HepG2 (cell line): ENCODE results near the gene EEFSEC.

Experiments used
- CREB1 ChIP-seq, 2 experiments: fragments of 450-650 bp in 1 of 2; IDR thresholded peaks; 2 replicates each; pipeline ENCODE4 v1.6.1; 2016 to 2017; ENCODE audit warnings: control low read depth in 1 of 2, mild to moderate bottlenecking in 1 of 2, missing compliant biosample characterization in 1 of 2, missing genetic modification characterization in 1 of 2
- CTCF ChIP-seq: sonication (generic); formaldehyde crosslinking; IDR thresholded peaks from 2 replicates; pipeline ENCODE4 v1.5.0; 2020; ENCODE audit warnings: mild to moderate bottlenecking, missing genetic modification reagents, moderate library complexity
- FOXK1 ChIP-seq: sonication (generic); formaldehyde crosslinking; IDR thresholded peaks from 2 replicates; pipeline ENCODE4 v1.4.0; 2020; ENCODE audit warnings: low read depth, missing genetic modification reagents, borderline replicate concordance
- GABPA ChIP-seq, 2 experiments: IDR thresholded peaks; 2 replicates each; pipeline ENCODE4 v1.6.1; 2011 to 2016; ENCODE audit warnings: low read depth in 2 of 2, low read length in 1 of 2, missing biosample characterization in 1 of 2, missing genetic modification characterization in 1 of 2
- POLR2AphosphoS2 ChIP-seq: IDR thresholded peaks from 2 replicates; pipeline ENCODE4 v1.6.1; 2011; ENCODE audit warnings: low read depth, low read length, improper control_type of control experiment
- SAP130 ChIP-seq: IDR thresholded peaks from 2 replicates; pipeline ENCODE4 v1.6.1; 2016; ENCODE audit warnings: low read depth
- SMAD3 ChIP-seq: sonication (generic); formaldehyde crosslinking; IDR thresholded peaks from 2 replicates; pipeline ENCODE4 v1.4.0; 2020; ENCODE audit warnings: missing genetic modification reagents
- SP2 ChIP-seq: sonication (generic); formaldehyde crosslinking; IDR thresholded peaks from 2 replicates; pipeline ENCODE4 v1.5.1; 2020; ENCODE audit warnings: mild to moderate bottlenecking, missing genetic modification reagents
- ZNF24 ChIP-seq: fragments of 450-650 bp; IDR thresholded peaks from 2 replicates; pipeline ENCODE4 v1.6.1; 2017; ENCODE audit warnings: antibody characterized with exemption, mild to moderate bottlenecking
- ZNF44 ChIP-seq: sonication (generic); formaldehyde crosslinking; IDR thresholded peaks from 2 replicates; pipeline ENCODE4 v1.5.1; 2020; ENCODE audit warnings: mild to moderate bottlenecking, missing genetic modification reagents
- ZNF589 ChIP-seq: sonication (generic); formaldehyde crosslinking; conservative IDR thresholded peaks from 2 replicates; pipeline ENCODE4 v1.8.0; 2022; ENCODE audit warnings: mild to moderate bottlenecking, moderate library complexity, missing genetic modification reagents
- ZNF605 ChIP-seq: sonication (generic); formaldehyde crosslinking; IDR thresholded peaks from 2 replicates; pipeline ENCODE4 v1.8.0; 2022; ENCODE audit warnings: mild to moderate bottlenecking, missing genetic modification reagents
- TF ChIP-seq, protein P1 (sequence below): sonication (generic); formaldehyde crosslinking; IDR thresholded peaks from 2 replicates; pipeline ENCODE4 v1.8.1; 2023; ENCODE audit warnings: missing genetic modification reagents, inconsistent platforms, borderline replicate concordance

DNA sequence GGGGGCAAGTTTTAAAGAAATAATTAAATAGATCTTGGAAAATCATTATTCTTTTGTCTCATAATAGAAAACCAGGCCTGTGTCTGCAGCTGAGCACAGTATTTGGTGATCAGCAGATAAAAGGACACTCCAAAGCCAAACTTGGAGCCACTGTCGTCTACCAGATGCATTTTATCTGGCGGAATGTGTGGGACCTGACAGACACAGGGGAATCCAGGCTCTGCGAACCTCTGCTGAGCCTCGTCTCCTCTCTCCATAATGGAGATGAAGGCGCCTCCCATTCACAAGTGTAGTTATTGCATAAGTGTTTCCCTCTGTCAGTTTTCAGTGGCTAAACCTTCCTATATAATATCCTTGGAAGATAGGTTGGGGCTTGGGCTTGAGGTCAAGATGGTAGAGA is 42.1 kb downstream of the EEFSEC start:
- no peak for TF ChIP-seq SMAD3
- TF ChIP-seq POLR2AphosphoS2: no peak
- no peak for TF ChIP-seq CTCF (CRISPR knock-in tag)
- no peak for TF ChIP-seq ZNF24
- TF ChIP-seq ZNF44 (CRISPR knock-in tag): no peak
- TF ChIP-seq GABPA (IDR thresholded peaks at IDR 0.05; ENCODE audit: low read depth, low read length): no peak
- no peak for TF ChIP-seq GABPA (CRISPR knock-in tag; IDR thresholded peaks at IDR 0.05; ENCODE audit: low read depth)
- TF ChIP-seq FOXK1 (CRISPR knock-in tag): no peak
- TF ChIP-seq SP2: no peak
- TF ChIP-seq SAP130: no peak
- TF ChIP-seq CREB1 (IDR thresholded peaks at IDR 0.05): no peak
- no peak for TF ChIP-seq CREB1 (CRISPR knock-in tag; IDR thresholded peaks at IDR 0.05)
- no peak for TF ChIP-seq ZNF605 (CRISPR knock-in tag)
- no peak for TF ChIP-seq ZNF589 (CRISPR knock-in tag)
- TF ChIP-seq, protein P1, sequence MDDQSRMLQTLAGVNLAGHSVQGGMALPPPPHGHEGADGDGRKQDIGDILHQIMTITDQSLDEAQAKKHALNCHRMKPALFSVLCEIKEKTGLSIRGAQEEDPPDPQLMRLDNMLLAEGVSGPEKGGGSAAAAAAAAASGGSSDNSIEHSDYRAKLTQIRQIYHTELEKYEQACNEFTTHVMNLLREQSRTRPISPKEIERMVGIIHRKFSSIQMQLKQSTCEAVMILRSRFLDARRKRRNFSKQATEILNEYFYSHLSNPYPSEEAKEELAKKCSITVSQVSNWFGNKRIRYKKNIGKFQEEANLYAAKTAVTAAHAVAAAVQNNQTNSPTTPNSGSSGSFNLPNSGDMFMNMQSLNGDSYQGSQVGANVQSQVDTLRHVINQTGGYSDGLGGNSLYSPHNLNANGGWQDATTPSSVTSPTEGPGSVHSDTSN (CRISPR knock-in tag): no peak
